Esophagus muscularis mucosa (tissue), 4 donors: ENCODE results near the gene UGT3A2. TPM values are rescaled to one million over a fixed set of nuclear protein-coding genes. Genes with fewer than 3 reads are reported as not detected.

Experiments
- DNase-seq: peaks from one replicate; pipeline ENCODE4 v3.0.0-alpha.2; 2017; ENCODE audit errors: extremely low spot score
- H3K27ac ChIP-seq, 4 donors: fragments of 200-600 bp; sonication (generic); replicated peaks in 1 of 4; 1 replicate in 3 of 4; 2 replicates in 1 of 4; pipeline ENCODE4 v1.5.1; 2016 to 2019; ENCODE audit warnings: mild to moderate bottlenecking in 1 of 4
- H3K27me3 ChIP-seq, 4 donors: fragments of 200-600 bp; sonication (generic); one replicate each; pipeline versions ENCODE4 v1.5.1 to v1.6.0; 2016 to 2019
- H3K36me3 ChIP-seq, 4 donors: fragments of 200-600 bp; sonication (generic); one replicate each; pipeline ENCODE4 v1.5.1; 2016 to 2019
- H3K4me1 ChIP-seq, 4 donors: fragments of 200-600 bp; sonication (generic); one replicate each; pipeline ENCODE4 v1.5.1; 2016 to 2019
- H3K4me3 ChIP-seq, 4 donors: fragments of 200-600 bp; sonication (generic); 1 replicate in 2 of 4; 2 replicates in 2 of 4; pipeline ENCODE4 v1.5.1; 2016 to 2019; ENCODE audit warnings: mild to moderate bottlenecking in 4 of 4, moderate library complexity in 1 of 4
- H3K9me3 ChIP-seq, 4 donors: fragments of 200-600 bp; sonication (generic); 1 replicate in 3 of 4; 2 replicates in 1 of 4; pipeline ENCODE4 v1.5.1; 2016 to 2019
- EP300 ChIP-seq: sonication (generic); formaldehyde crosslinking; IDR thresholded peaks from one replicate; pipeline ENCODE4 v1.6.1; 2017; ENCODE audit warnings: antibody characterized with exemption
- POLR2A ChIP-seq: fragments of 450-650 bp; IDR thresholded peaks from one replicate; pipeline ENCODE4 v1.6.1; 2017; ENCODE audit warnings: antibody characterized with exemption, moderate library complexity, mild to moderate bottlenecking, low read depth
- POLR2AphosphoS5 ChIP-seq, 2 donors: sonication (generic); formaldehyde crosslinking; IDR thresholded peaks; one replicate each; pipeline ENCODE4 v1.6.1; 2017; ENCODE audit warnings: antibody characterized with exemption in 2 of 2
- WGBS: methylation state at CpG from one replicate; pipeline ENCODE4 v1.1.5; 2018; 5-methylcytosine and 5-hydroxymethylcytosine counted together
- intact Hi-C: fragments of 100-400 bp; cut with DNase I; formaldehyde crosslinking; loops from one replicate; pipeline ENCODE4 v1.15.1; 2023
- total RNA-seq, 4 donors: library from RNA; depleted of rRNA; stranded (reverse); fragments of >200 nt; gene quantifications; one replicate each; pipeline versions ENCODE4 v1.1.0 to v1.2.1, GENCODE V29; 2016
- TF ChIP-seq, protein P1 (sequence below), 3 experiments: fragments of 200-600 bp in 2 of 3; fragments of 450-650 bp in 1 of 3; sonication (generic) in 2 of 3; IDR thresholded peaks; one replicate each; pipeline ENCODE4 v1.5.1; 2017 to 2019; ENCODE audit warnings: antibody characterized with exemption in 3 of 3, mild to moderate bottlenecking in 2 of 3, moderate library complexity in 1 of 3

UGT3A2 gene, protein sequence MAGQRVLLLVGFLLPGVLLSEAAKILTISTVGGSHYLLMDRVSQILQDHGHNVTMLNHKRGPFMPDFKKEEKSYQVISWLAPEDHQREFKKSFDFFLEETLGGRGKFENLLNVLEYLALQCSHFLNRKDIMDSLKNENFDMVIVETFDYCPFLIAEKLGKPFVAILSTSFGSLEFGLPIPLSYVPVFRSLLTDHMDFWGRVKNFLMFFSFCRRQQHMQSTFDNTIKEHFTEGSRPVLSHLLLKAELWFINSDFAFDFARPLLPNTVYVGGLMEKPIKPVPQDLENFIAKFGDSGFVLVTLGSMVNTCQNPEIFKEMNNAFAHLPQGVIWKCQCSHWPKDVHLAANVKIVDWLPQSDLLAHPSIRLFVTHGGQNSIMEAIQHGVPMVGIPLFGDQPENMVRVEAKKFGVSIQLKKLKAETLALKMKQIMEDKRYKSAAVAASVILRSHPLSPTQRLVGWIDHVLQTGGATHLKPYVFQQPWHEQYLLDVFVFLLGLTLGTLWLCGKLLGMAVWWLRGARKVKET
- total RNA-seq = not detected

DNA sequence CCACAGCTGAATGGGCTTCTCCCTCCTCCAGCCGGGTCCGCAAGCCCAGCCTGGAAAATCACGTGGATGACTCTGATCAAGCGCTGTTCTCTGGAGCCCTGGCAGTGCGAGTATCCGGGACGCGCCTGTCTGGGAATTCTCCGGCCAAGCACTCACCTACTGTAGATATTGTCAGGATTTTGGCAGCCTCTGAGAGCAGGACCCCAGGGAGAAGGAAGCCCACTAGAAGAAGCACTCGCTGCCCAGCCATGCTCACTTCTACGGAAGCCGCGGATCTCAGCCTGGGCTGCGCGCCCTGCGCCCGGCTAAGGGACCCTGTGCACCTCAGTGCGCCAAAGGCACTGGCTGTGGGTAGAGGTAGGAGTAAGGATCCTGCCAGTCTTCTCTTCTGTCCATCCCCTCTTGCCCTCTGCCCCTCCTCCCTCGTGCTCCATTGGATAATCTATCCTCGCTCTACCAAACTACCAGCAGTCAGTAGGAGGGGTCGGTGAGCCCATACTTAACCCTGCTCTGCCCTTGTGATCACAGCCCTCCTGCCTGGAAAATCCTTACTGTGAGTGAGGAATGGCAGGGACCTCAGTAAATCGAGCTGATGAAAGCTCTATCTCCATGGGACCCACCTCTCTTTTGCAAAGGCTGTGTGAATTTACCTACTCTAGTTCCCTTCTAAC, at the start of gene UGT3A2:
Gene UGT3A2, minus strand, starts transcription at position 343 of the 671 bp plus-strand sequence. Its CDS starts 93 bp downstream, at position 250.
- intact Hi-C loops = no loop called here
- TF ChIP-seq POLR2AphosphoS5 (IDR thresholded peaks at IDR 0.05) (no peak), POLR2A (no peak)
- peaks cover 0 to 20% (median 0%) of the 10 kb centered on the region in 4 donors for H3K27me3 ChIP-seq
- H3K36me3 ChIP-seq = no peaks in the 10 kb centered on the region
- H3K4me1 ChIP-seq = peaks cover 0 to 6% (median 0%) of the 10 kb centered on the region in 4 donors
- H3K4me3 ChIP-seq = no peak within 1 kb of the TSS
- H3K27ac ChIP-seq = no peak within 1 kb of the TSS
- DNase-seq = no peak
- WGBS = 1% methylated on average over 17 of the region's 22 CpGs
- peaks cover 0 to 4% (median 0%) of the 10 kb centered on the region in 4 donors for H3K9me3 ChIP-seq

DNA sequence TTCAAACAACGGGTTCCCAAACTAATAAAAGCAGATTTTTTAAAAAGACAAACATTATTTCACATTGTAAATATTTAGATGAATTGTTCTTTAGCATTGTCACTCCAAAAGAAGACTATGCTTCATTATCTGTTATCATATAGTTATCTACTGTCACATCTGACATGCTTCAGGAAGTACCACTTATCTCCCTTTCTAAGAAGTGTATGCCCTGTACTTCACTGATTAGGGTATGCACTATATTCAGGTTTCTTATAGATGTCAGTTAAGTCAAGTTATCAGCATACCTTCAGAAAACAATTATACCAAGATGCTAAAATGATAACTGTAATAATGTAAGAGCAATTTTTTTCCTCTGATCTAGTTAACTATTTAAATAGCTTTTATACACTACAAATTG, 44.6 kb upstream of the UGT3A2 start:
- 95% methylated on average over 1 of the region's 1 CpG for WGBS
- Histone ChIP-seq H3K9me3 (no peaks in the 10 kb centered on the region), H3K4me3 (no peak overlapping the region), H3K27ac (no peak overlapping the region), H3K36me3 (peaks cover 21 to 87% (median 58%) of the 10 kb centered on the region in 4 donors), H3K27me3 (no peaks in the 10 kb centered on the region), H3K4me1 (no peaks in the 10 kb centered on the region)
- DNase-seq = no peak
- intact Hi-C loops = no loop called here
- TF ChIP-seq, protein P1, sequence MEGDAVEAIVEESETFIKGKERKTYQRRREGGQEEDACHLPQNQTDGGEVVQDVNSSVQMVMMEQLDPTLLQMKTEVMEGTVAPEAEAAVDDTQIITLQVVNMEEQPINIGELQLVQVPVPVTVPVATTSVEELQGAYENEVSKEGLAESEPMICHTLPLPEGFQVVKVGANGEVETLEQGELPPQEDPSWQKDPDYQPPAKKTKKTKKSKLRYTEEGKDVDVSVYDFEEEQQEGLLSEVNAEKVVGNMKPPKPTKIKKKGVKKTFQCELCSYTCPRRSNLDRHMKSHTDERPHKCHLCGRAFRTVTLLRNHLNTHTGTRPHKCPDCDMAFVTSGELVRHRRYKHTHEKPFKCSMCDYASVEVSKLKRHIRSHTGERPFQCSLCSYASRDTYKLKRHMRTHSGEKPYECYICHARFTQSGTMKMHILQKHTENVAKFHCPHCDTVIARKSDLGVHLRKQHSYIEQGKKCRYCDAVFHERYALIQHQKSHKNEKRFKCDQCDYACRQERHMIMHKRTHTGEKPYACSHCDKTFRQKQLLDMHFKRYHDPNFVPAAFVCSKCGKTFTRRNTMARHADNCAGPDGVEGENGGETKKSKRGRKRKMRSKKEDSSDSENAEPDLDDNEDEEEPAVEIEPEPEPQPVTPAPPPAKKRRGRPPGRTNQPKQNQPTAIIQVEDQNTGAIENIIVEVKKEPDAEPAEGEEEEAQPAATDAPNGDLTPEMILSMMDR (IDR thresholded peaks at IDR 0.05) = no peak
- no peak for TF ChIP-seq POLR2A
- no peak for TF ChIP-seq EP300
- no peak for TF ChIP-seq POLR2AphosphoS5 (IDR thresholded peaks at IDR 0.05)

DNA sequence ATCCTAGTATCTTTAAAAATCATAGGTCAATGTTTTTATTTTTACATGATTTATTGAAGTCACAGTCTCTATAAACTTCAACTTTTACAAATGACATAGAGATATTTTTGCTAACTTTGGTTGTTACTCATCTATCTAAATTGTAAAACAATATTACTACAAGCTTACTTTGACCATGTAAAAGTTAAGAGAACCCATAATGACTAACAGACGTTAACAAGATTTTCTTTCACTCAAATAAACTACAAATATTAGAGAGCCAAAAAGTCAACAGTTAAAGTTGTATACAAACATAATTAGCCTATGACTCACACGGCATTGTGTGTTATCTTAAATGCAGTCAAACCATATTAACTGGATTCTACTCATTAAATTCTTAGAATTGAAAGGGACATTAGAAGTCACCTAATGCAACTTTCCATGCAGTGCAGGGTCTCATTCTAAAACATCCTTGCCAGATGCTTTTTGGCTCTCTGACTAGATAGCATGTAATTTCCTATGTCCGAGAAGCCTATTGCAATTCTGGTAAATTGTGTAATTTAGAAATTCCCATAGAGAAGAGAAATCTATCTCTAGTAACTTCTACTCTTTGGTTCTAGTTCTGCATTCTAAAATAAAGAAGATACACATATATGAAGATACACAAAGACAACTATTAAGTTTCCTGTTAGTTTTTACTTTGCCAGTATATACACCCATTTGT, 42.2 kb upstream of the UGT3A2 start:
- no peak overlapping the region for H3K27ac ChIP-seq
- 78% methylated on average over 3 of the region's 3 CpGs for WGBS
- H3K4me1 ChIP-seq = no peaks in the 10 kb centered on the region
- H3K9me3 ChIP-seq = no peaks in the 10 kb centered on the region
- no peak overlapping the region for H3K4me3 ChIP-seq
- no peak for TF ChIP-seq POLR2A
- TF ChIP-seq, protein P1 (IDR thresholded peaks at IDR 0.05) = no peak
- TF ChIP-seq POLR2AphosphoS5 (IDR thresholded peaks at IDR 0.05) = no peak
- TF ChIP-seq EP300 = no peak
- DNase-seq = no peak
- H3K27me3 ChIP-seq = no peaks in the 10 kb centered on the region
- intact Hi-C loops = no loop called here
- H3K36me3 ChIP-seq = peaks cover 25 to 90% (median 57%) of the 10 kb centered on the region in 4 donors

DNA sequence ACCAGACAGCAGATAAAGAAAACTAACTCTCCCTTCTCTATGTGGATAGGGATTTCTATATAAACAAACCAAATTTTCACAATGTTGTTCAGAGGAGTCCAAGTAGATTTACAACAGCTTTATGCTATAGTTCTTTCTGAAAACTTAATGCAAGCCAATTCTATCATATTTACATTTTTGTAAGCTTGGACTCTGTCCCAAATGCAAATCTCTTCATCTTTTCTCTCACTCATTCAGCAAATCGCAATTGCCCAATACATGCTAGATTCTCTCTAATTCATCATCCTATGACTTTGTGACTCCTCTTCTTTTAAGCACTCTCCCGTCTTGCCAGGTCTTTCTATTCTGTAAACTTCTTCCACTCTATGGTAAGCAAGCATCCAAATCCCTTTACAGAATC, 39.1 kb upstream of the UGT3A2 start:
- H3K36me3 ChIP-seq = peaks cover 18 to 90% (median 46%) of the 10 kb centered on the region in 4 donors
- 75% methylated on average over 2 of the region's 2 CpGs for WGBS
- intact Hi-C loops = no loop called here

DNA sequence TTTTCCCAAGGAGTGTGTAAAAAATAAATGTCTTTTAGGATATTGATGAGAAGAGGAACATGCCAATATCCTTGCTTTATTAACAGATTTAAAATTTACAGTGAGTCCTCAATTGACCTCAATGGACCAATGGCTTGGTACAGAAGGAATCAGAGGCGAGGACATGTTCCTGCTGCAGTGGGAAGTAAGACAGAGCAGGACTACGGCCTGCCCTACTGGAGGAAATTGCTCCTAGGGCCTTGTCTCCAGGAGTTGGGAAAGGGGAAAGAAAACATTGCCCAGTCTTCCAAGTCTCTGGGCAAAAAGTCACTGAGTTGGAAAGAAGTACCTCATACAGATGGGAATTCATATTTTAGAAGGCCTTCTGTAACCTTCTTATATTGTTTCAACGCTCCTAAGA, 33.1 kb upstream of the UGT3A2 start:
- H3K4me1 ChIP-seq = no peaks in the 10 kb centered on the region
- H3K9me3 ChIP-seq = no peaks in the 10 kb centered on the region
- no peaks in the 10 kb centered on the region for H3K27me3 ChIP-seq
- no peak for DNase-seq
- TF ChIP-seq POLR2AphosphoS5 (IDR thresholded peaks at IDR 0.05) = no peak
- TF ChIP-seq, protein P1 (IDR thresholded peaks at IDR 0.05) = no peak
- no peak for TF ChIP-seq POLR2A
- TF ChIP-seq EP300 = no peak
- peaks cover 0 to 29% (median 10%) of the 10 kb centered on the region in 4 donors for H3K36me3 ChIP-seq
- H3K27ac ChIP-seq = no peak overlapping the region
- H3K4me3 ChIP-seq = no peak overlapping the region
- whole genome bisulfite sequencing = 87% methylated on average over 3 of the region's 3 CpGs
- intact Hi-C loops = no loop called here

More for the DNA sequence above, 39.1 kb upstream of the UGT3A2 start:
- TF ChIP-seq POLR2A (no peak), POLR2AphosphoS5 (IDR thresholded peaks at IDR 0.05) (no peak)
- DNase-seq = no peak
- Histone ChIP-seq H3K27me3 (no peaks in the 10 kb centered on the region), H3K9me3 (no peaks in the 10 kb centered on the region), H3K4me1 (no peaks in the 10 kb centered on the region), H3K27ac (no peak overlapping the region), H3K4me3 (no peak overlapping the region)
